NT2/D1 (cell line): ENCODE data around the gene PHRF1.

Experiments used
- YY1 ChIP-seq: IDR thresholded peaks from 2 replicates; pipeline ENCODE4 v1.6.1; 2011; ENCODE audit not compliant: insufficient read length, insufficient read depth
- ZNF274 ChIP-seq: IDR thresholded peaks from 2 replicates; pipeline ENCODE4 v1.6.1; 2011; ENCODE audit warnings: mild to moderate bottlenecking, low read depth, low read length

DNA sequence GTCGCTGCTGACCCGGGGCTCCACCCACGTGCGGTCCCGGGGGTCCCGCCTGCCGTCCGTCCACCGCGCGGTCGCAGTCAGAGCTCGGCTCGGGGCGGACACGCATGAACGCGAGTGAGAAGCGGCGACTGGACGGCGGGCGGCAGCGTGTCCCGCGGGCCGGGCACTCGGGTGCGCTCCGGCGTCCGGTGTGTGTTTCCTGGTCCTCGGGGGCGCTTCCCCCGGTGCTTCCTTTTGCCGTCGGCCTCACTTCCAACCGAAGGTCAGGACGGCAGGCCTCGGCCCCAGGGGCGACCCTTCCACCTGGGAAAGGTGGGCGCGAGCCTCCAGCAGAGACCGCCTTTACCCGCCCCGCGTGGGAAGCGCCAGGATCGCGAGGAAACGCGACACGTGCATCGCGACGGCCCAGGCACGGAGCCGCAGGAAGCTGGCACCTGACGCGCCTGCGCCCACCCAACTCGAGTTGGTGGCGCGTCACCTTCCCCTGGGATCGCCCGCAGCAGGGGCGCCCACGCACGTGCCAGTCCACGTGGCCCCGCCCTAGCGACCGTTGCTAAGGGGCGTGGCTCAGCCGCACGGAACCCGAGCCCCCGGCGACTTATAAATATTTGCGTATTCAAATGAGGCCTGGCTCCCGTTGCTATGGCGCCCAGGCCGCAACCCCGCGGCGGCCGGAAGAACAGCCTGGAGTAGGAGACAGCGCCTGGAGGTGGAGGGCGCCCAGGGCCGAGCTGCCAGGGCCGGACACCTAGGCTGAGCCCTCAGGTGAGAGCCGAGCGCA lies 39.2 kb upstream of the PHRF1 start, which contains the start of gene LRRC56:
- no peak for TF ChIP-seq ZNF274
- no peak for TF ChIP-seq YY1
